Immature natural killer cell (primary cell): ENCODE data around the gene KRT80. TPM values are rescaled to one million over a fixed set of nuclear protein-coding genes. Genes with fewer than 3 reads are reported as not detected.

Experiments
- DNase-seq, 3 donors: peaks; one replicate each; pipeline ENCODE4 v3.0.0; 2022; ENCODE audit warnings: mixed read lengths in 1 of 3
- H3K27ac Mint-ChIP-seq, 6 donors: one replicate each; pipeline ENCODE4 v1.8.0; 2020; ENCODE audit warnings: mixed read lengths in 6 of 6, mild to moderate bottlenecking in 5 of 6, inconsistent platforms in 4 of 6, moderate library complexity in 3 of 6
- H3K27me3 Mint-ChIP-seq, 3 donors: one replicate each; pipeline ENCODE4 v1.8.0; 2020 to 2021; ENCODE audit warnings: low read depth in 3 of 3, mild to moderate bottlenecking in 3 of 3, mixed read lengths in 3 of 3, moderate library complexity in 3 of 3, inconsistent platforms in 1 of 3
- H3K36me3 Mint-ChIP-seq, 3 donors: one replicate each; pipeline ENCODE4 v1.8.0; 2020; ENCODE audit warnings: mixed read lengths in 3 of 3, inconsistent platforms in 2 of 3, mild to moderate bottlenecking in 2 of 3
- H3K4me1 Mint-ChIP-seq, 2 donors: one replicate each; pipeline ENCODE4 v1.8.0; 2020; ENCODE audit warnings: inconsistent platforms in 2 of 2, mild to moderate bottlenecking in 2 of 2, mixed read lengths in 2 of 2, moderate library complexity in 1 of 2
- H3K4me3 Mint-ChIP-seq, 5 donors: one replicate each; pipeline ENCODE4 v1.8.0; 2020; ENCODE audit warnings: mild to moderate bottlenecking in 5 of 5, mixed read lengths in 5 of 5, inconsistent platforms in 3 of 5, moderate library complexity in 3 of 5
- H3K9me3 Mint-ChIP-seq, 6 donors: one replicate each; pipeline ENCODE4 v1.8.0; 2020; ENCODE audit warnings: mild to moderate bottlenecking in 6 of 6, mixed read lengths in 6 of 6, inconsistent platforms in 4 of 6, moderate library complexity in 3 of 6
- polyA plus RNA-seq, 3 donors: library from polyadenylated mRNA; unstranded; fragments of 300-500 nt; fragmentation: Illumina TruSeq; gene quantifications; one replicate each; pipeline ENCODE4 v1.2.3, GENCODE V29; 2021

The KRT80 gene
- polyA plus RNA-seq, 3 donors from 2014 or later = not detected

DNA sequence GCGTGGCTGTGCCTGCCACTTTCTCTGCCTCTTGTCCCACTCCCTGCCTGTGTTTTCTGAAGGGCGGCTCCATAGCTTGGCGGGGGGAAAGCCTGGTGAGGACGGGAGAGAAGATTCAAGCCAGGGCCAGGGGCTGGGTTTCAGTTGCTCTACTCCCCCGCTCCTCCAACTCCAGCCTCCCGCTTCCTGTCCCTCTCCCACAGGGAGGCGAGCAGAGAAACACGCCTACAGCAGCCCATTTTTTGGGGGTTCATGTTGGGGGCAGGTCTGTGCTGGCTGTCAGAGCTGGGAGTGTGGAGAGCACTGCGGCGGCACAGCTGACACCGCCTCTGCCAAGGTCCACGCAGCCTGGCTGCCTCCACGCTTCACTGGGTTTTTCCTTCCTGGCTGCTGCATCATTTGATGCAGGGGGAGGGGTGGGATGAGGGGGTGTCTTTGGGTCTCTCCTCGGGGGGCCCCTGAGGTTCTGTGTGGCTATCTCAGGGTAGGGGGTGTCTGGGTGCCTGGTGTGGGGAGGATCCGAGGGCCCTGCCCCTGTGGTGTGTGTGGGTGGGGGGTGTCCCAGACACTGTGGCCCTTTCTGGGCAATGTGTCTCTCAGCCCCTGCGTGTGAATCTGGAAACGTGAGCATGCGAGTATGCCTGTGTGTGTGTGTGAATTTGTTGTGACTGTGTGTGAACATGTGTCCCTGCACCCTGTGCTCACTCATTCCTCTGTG, 10.7 kb upstream of the KRT80 start:
- H3K9me3 Mint-ChIP-seq = peaks cover 0 to 1% (median 0%) of the 10 kb centered on the region in 6 donors
- no peak overlapping the region for H3K4me3 Mint-ChIP-seq
- no peak for DNase-seq
- H3K27ac Mint-ChIP-seq = peak overlapping the region in 1 of 6 donors; percentile 45
- no peaks in the 10 kb centered on the region for H3K36me3 Mint-ChIP-seq
- H3K27me3 Mint-ChIP-seq = peaks cover 3 to 15% (median 4%) of the 10 kb centered on the region in 3 donors
- no peaks in the 10 kb centered on the region for H3K4me1 Mint-ChIP-seq

- H3K9me3 Mint-ChIP-seq = peaks cover 0 to 1% (median 0%) of the 10 kb centered on the region in 6 donors
- H3K4me1 Mint-ChIP-seq = no peaks in the 10 kb centered on the region
- peaks cover 2 to 17% (median 2%) of the 10 kb centered on the region in 3 donors for H3K27me3 Mint-ChIP-seq
- H3K4me3 Mint-ChIP-seq = no peak overlapping the region
- no peak for DNase-seq
- H3K27ac Mint-ChIP-seq = no peak overlapping the region
- no peaks in the 10 kb centered on the region for H3K36me3 Mint-ChIP-seq
Measured at GRCh38 chr12:52201451-52201839, 9.6 kb upstream of the KRT80 start.

DNA sequence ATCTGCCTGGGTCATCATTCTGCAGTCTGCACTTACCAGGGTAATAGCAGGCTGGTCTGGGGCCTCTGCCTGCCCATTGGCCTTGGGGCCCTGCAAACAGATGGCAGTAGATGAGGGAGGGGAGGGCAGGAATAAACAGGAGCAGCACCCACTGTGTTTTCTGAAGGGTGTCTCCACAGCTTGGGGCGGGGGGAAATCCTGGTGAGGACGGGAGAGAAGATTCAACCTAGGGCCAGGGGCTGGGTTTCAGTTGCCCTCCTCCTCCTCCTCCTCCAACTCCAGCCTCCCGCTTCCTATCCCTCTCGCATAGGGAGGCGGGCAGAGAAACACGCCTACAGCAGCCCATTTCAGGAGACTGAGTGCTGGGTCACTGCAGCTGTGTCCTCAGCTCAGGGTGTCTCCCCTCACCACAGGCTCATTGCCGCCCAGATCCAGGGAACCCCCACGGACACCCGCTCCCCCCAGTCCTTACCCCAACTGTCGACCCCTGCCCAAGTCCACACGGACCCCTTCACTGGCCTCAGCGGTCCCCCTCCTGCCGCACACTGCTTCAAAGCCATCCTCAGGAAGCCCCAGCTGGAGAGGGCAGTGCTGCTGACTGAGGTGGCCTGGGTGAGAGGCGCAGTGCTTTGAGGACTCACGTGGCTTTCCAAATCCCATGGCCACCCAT, 9.1 kb upstream of the KRT80 start:
- Mint-ChIP-seq H3K27ac (no peak overlapping the region), H3K36me3 (no peaks in the 10 kb centered on the region), H3K27me3 (peaks cover 0 to 17% (median 2%) of the 10 kb centered on the region in 3 donors), H3K4me3 (no peak overlapping the region), H3K9me3 (peaks cover 0 to 1% (median 0%) of the 10 kb centered on the region in 6 donors), H3K4me1 (no peaks in the 10 kb centered on the region)
- DNase-seq = no peak

DNA sequence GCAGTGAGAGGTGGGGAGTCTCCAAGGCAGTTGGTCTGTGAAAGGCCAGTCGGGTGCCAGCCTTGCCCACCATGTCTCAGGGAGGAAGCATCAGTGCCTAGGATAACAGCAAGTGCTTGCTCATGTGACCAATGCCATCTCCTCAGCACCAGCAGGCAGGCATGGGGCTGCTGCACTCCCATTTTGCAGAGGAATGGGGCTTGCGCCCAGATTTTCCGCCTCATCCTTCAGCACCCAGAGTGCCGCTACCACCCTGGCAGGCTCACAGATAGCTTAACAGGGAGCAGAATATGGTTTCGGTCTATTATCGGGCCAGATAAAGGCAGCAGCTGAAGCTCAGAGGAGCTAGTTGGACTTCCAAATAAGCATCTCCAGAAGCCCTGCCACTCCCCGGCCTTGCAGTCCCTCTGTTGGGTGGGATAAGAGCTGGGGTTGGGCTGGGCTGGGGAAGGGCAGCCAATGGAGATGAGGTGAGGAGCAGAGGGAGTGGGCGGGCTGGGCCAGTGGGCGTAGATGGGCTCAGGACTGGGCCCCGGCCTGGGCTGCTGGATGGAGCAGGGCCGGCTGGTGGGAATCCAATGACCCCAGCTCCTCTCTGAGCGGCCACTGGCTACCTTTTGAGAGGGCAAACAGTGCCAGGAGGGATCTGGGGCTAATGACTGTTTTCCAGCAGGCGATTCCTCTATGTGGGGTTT, 8.4 kb upstream of the KRT80 start:
- Mint-ChIP-seq H3K4me3 (no peak overlapping the region), H3K27ac (no peak overlapping the region), H3K27me3 (peaks cover 0 to 16% (median 3%) of the 10 kb centered on the region in 3 donors), H3K36me3 (no peaks in the 10 kb centered on the region), H3K9me3 (no peaks in the 10 kb centered on the region), H3K4me1 (no peaks in the 10 kb centered on the region)
- no peak for DNase-seq

GRCh38 chr12:52199294-52199919, 7.6 kb upstream of the KRT80 start:
- H3K27me3 Mint-ChIP-seq = peaks cover 0 to 14% (median 4%) of the 10 kb centered on the region in 3 donors

DNA sequence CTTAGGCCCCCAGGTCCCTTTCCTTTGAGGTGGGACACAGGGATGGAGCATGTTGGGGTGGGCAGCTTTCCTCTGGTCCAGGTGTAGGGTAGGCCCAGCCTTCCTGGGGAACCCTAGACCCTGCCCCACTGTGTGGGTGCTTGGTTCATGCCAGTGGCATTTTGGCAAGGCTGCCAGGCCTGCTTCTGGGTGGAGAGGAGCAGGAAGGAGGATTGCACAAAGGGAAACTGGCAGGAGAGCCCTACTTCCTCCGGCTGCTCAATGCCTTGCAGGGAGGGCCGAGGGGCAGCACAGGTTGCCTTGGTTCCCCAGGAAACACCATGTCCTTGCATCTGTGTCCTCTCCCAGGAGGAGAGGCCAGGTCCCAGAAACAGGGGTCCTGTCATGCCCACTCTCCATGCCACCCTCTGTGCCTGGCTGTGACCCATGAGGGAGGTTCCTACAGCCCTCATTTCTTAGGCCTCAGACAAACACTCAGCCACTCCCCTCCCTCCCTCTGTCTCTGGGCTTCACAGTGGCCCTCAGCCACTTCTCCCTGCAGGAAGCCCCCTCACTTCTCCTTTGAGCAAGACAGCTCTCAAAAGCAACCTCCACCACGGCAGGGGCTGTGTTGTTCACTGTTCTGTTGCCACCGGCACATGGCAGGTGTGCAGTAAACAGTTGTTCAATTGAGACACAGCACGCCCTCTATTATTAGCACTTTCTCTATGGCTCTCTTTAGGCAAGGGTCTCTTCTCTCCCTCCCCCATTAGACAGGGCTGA, 6.8 kb upstream of the KRT80 start:
- Mint-ChIP-seq H3K4me1 (no peaks in the 10 kb centered on the region), H3K36me3 (no peaks in the 10 kb centered on the region), H3K27me3 (peaks cover 0 to 13% (median 4%) of the 10 kb centered on the region in 3 donors), H3K9me3 (no peaks in the 10 kb centered on the region), H3K27ac (peak overlapping the region in 1 of 6 donors; percentile 62), H3K4me3 (no peak overlapping the region)
- DNase-seq = no peak

More at GRCh38 chr12:52199294-52199919, 7.6 kb upstream of the KRT80 start:
- Mint-ChIP-seq H3K27ac (no peak overlapping the region), H3K36me3 (no peaks in the 10 kb centered on the region), H3K4me3 (no peak overlapping the region), H3K9me3 (no peaks in the 10 kb centered on the region), H3K4me1 (no peaks in the 10 kb centered on the region)
- DNase-seq = no peak

GRCh38 chr12:52197371-52198231, 5.8 kb upstream of the KRT80 start:
- Mint-ChIP-seq H3K27me3 (peaks cover 0 to 11% (median 4%) of the 10 kb centered on the region in 3 donors), H3K4me1 (no peaks in the 10 kb centered on the region), H3K36me3 (no peaks in the 10 kb centered on the region), H3K27ac (no peak overlapping the region), H3K9me3 (no peaks in the 10 kb centered on the region), H3K4me3 (no peak overlapping the region)
- no peak for DNase-seq

GRCh38 chr12:52195065-52195730, 3.4 kb upstream of the KRT80 start:
- no peaks in the 10 kb centered on the region for H3K36me3 Mint-ChIP-seq
- H3K27ac Mint-ChIP-seq = no peak overlapping the region
- no peak for DNase-seq
- H3K27me3 Mint-ChIP-seq = peaks cover 0 to 12% (median 4%) of the 10 kb centered on the region in 3 donors
- no peaks in the 10 kb centered on the region for H3K4me1 Mint-ChIP-seq
- no peaks in the 10 kb centered on the region for H3K9me3 Mint-ChIP-seq
- no peak overlapping the region for H3K4me3 Mint-ChIP-seq

GRCh38 chr12:52193991-52194390, 2.2 kb upstream of the KRT80 start:
- no peaks in the 10 kb centered on the region for H3K4me1 Mint-ChIP-seq
- no peak overlapping the region for H3K27ac Mint-ChIP-seq
- H3K4me3 Mint-ChIP-seq = no peak overlapping the region
- H3K27me3 Mint-ChIP-seq = peaks cover 0 to 12% (median 4%) of the 10 kb centered on the region in 3 donors
- H3K9me3 Mint-ChIP-seq = no peaks in the 10 kb centered on the region
- no peaks in the 10 kb centered on the region for H3K36me3 Mint-ChIP-seq
- DNase-seq = no peak

GRCh38 chr12:52193532-52193931, 1.7 kb upstream of the KRT80 start:
- H3K9me3 Mint-ChIP-seq = no peaks in the 10 kb centered on the region
- no peak for DNase-seq
- H3K36me3 Mint-ChIP-seq = no peaks in the 10 kb centered on the region
- no peak overlapping the region for H3K4me3 Mint-ChIP-seq
- H3K27ac Mint-ChIP-seq = no peak overlapping the region
- no peaks in the 10 kb centered on the region for H3K4me1 Mint-ChIP-seq
- peaks cover 1 to 12% (median 4%) of the 10 kb centered on the region in 3 donors for H3K27me3 Mint-ChIP-seq

GRCh38 chr12:52190860-52191729, 719 bp downstream of the KRT80 start:
- Mint-ChIP-seq H3K4me3 (no peak overlapping the region), H3K4me1 (no peaks in the 10 kb centered on the region), H3K36me3 (no peaks in the 10 kb centered on the region), H3K27ac (no peak overlapping the region), H3K27me3 (peaks cover 1 to 10% (median 3%) of the 10 kb centered on the region in 3 donors), H3K9me3 (no peaks in the 10 kb centered on the region)
- DNase-seq = no peak
